ENCODE data around the gene NKX2-1.
"Not testable (repeated sequence)": the region's sequence is repeated elsewhere in the genome, so short reads cannot be mapped to it uniquely, and the experiment has no call there.

The NKX2-1 gene

GRCh38 chr14:36519431-36520321, at the start of gene NKX2-1:
NKX2-1 (minus strand) TSS chr14:36520232; CDS start chr14:36520129, 103 bp downstream.
- DNase-seq, result peak; percentile 91

- peak; percentile 59 for DNase-seq
Measured at GRCh38 chr14:36556811-36557433, 36.9 kb upstream of the NKX2-1 start.

- peak; percentile 65 for DNase-seq
Measured at GRCh38 chr14:36555998-36556743, 36.1 kb upstream of the NKX2-1 start.

DNA sequence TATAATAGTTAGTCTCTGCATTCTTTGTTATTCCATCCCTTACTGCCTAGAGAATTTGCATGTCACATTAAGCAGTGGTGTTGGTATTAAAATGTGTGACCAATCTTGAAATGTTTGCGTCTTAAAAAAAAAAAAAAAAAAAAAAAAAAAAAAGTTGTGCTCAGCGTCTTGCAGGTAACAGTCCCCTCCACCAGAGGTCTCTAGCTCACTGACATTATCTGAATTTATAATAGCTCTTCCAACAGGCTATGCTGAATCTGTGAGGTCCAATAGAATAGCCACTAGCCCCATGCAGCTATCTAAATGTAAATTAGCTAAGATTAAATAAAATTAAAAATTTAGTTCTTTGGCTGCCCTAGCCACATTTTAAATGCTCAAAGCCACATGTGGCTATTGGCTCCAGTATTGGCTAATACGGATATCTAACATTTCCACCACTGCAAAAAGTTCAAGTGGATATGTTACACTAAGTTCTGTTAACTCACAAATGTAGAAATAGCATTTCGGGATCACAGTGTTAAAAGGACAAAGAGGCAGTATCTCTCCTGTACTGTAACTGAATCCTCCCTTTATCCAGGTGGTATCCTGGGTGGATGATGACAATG, 33.7 kb upstream of the NKX2-1 start:
- peak; percentile 58 for DNase-seq

- no peak for DNase-seq
Measured at GRCh38 chr14:36550899-36551298, 30.9 kb upstream of the NKX2-1 start.

GRCh38 chr14:36544280-36544679, 24.2 kb upstream of the NKX2-1 start:
- DNase-seq, result not testable (repeated sequence)

GRCh38 chr14:36538051-36538450, 18.0 kb upstream of the NKX2-1 start:
- no peak for DNase-seq

- no peak for DNase-seq
Measured at GRCh38 chr14:36529062-36529461, 9.0 kb upstream of the NKX2-1 start.

DNA sequence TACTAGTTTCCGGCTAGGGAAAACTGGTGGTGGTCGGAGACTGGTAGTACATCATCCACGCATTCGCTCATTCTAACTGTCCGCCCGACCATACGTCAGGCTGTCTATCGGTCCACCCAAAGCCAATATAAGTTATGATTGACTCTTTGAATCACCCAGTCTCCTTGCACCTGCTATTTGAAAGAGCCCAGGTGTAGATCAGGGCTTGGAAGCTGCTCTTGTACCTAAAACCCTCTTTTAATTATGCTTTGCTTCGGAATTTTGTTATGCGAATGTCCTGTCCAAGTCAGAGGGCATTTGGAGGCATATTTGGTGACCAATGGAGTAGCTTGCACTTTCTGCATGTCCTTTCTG, 5.7 kb upstream of the NKX2-1 start:
- DNase-seq, result no peak

GRCh38 chr14:36524874-36525745, 5.1 kb upstream of the NKX2-1 start:
- DNase-seq, result peak; percentile 88

- DNase-seq, result no peak
Measured at GRCh38 chr14:36524220-36524837, 4.3 kb upstream of the NKX2-1 start.

DNA sequence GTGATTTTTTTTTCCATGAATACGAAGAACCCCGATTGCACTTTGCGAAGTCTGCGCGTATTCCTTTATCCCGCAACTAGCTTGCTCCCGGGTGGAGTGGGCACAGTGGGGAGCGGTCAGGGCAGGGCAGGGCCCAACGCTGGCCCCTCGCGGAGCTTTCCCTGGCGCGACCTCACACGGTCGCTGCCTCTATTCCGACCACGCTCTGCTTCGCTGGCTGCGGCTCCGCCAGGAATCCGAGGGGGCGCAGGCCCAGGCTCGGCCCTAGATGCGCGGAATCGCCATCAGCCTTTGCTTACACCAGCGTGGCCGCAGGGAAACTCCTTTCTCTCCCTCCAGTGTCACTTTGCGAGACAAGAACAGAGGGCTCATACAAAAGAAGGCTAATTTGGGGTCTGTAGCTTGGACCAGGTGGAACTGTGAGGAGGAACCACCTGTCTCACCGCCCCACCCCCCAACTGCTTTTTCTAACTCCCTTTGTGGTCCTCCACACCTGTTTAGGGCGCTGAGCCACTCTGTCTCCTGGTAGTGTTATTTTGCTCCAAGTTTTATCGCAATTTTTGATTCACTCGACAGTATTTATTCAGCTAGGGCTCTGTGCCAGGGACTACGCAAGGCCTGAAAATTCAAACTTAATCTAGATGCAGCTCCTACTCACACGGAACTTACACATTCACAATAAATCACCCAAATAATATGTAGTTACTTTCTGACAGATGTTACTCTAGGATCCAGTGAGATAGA, 3.1 kb upstream of the NKX2-1 start:
- DNase-seq, result no peak

DNA sequence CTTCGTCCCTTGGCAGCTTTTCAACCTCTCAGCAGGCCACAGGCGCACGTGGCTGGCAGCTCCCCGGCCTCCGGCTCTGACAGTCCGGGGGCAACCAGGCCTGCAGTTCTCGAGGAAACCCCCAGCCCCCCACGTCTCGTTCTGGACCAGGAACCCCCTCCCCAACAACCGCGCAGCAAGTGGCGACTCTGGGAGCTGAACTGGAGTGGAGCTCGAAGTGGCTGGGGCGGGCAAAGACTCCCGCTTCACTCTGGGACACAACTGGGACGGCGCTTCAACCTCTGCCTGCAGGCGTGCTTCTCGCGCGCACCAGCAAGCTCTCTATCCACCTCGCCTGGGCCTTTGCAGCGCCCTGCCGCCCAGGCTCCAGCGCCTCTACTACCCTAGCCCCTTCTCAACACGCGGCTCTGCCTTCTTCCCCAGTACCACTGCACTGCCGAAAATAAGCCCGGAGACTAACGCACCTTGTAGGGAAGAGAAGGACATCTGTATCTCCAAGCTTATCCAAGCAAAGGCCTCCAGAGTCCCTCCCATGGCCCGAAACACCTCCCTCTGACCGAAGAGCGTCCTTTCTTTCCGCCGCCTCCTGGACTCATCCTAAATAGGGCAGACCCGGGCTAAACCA, 2.4 kb upstream of the NKX2-1 start:
- DNase-seq, result no peak

GRCh38 chr14:36521598-36522345, 1.7 kb upstream of the NKX2-1 start:
- peak; percentile 34 for DNase-seq

DNA sequence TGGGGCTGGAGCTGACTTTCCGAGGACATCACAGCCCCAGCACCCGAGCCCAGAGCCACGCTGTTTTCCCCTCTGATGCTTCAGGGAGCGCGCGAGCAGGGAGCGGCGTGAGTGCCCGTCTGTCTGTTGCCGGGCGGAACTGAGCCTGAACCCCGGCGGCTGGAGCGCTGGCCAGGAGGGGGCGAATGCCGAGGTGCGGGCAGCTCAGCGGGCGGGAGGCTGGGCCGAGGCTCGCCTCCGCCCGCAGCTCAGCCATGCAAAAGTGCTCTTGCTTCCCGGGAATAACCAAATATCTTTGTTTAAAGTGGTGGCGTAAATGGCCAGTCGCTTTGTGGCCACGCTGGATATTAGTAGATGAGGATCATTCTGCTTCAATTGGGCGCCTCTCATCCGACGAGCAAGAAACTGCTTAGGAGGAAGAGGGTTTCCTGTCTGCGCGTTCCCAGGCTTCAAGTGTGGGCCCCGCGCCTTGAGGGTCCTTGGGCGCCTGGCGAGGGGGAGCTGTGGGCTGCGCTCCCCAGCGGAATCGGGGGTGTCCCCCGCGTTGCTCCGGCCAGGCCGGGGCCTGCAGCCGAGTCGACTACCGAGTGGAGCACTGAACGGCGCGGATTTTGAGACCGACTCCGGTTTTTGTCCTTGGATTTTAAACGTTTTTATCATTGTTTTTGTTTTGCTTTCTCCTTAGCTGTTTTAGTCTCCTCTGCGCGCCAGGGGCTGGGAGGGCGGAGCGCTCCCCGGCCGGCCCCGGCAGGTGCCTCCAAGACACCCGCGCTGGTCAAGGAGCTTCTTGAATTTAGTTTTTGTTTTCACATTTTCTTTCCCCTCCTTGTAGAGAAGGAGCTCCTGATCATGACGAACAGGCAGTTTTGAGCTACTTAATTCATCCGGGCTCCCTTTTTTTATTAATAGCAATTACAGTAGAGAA, 831 bp upstream of the NKX2-1 start:
- peak; percentile 82 for DNase-seq

DNA sequence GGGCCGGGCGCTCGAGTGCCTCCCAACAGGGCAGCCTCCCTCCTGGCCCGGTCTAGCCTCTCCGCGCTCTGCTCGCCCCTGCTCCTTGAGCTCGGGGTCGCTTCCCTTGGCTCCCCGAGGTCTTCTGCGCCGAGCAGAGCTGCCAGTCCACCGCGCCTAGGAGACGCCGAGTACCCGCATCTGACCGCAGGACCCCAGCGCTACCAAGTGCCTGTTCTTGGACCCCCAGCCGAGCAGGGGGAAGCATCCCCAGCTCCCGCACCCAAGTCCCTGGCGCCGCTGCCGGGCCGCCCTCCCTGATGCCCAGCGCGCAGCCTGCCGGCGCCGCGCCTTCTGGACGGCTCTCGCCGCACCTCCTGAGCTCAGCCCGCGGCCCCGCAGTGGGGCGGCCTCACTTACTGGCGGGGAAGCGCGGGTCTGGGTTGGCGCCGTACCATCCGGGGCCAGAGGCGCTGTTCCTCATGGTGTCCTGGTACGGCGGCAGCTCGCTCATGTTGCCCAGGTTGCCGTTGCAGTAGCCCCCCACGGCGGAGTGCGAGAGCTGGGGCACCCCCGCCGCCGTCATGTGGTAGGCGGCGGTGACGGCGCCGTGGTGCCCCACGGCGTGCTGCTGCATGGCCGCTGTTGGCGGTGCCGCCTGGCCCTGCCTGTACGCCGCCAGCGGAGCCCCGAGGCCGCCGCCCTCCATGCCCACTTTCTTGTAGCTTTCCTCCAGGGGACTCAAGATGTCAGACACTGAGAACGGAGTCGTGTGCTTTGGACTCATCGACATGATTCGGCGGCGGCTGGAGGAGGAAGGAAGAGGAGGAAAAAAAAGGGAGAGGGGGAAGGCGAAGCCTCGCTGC, 1.2 kb downstream of the NKX2-1 start:
- no peak for DNase-seq

- no peak for DNase-seq
Measured at GRCh38 chr14:36518031-36518585, 1.9 kb downstream of the NKX2-1 start.

All from NCI-H510A treated with DMSO at 0.1 percent for 48 hours (cell line).